Measurements from ENCODE around the gene DUSP23.

- TF ChIP-seq POLR2AphosphoS5 (IDR thresholded peaks at IDR 0.05; ENCODE audit: low read depth, low read length) (no peak), TAF1 (IDR thresholded peaks at IDR 0.05; ENCODE audit: borderline replicate concordance, insufficient read depth, low read length) (no peak)
Observed at GRCh38 chr1:159737238-159737916, 43.4 kb upstream of the DUSP23 start.

Data from PFSK-1 (cell line).